CD8-positive, alpha-beta memory T cell (primary cell): Measurements from ENCODE around the gene ANKRD42. TPM values are rescaled to one million over a fixed set of nuclear protein-coding genes. Genes with fewer than 3 reads are reported as not detected.
A peak's percentile ranks its signal among the peaks of the same experiment; 100 is the strongest.

ENCODE experiments used
- CTCF ChIA-PET: fragments of 350-600 bp; sonication (Branson Sonifier 250); formaldehyde crosslinking; loops from one replicate; lab custom pipeline; 2021; ENCODE audit warnings: antibody characterized with exemption; lab: Charles Lee
- POLR2A ChIA-PET: fragments of 350-600 bp; sonication (Branson Sonifier 250); formaldehyde crosslinking; loops from one replicate; lab custom pipeline; 2021; ENCODE audit warnings: antibody characterized with exemption; lab: Charles Lee
- DNase-seq, 5 donors: peaks; one replicate each; pipeline versions ENCODE4 v3.0.0 to v3.0.0-alpha.2; 2020 to 2022; ENCODE audit warnings: mixed read lengths in 1 of 5
- H3K27ac ChIP-seq: one replicate; pipeline ENCODE4 v1.7.0; 2013; ENCODE audit warnings: low read depth, mild to moderate bottlenecking, low read length, moderate library complexity
- H3K27me3 ChIP-seq: 2 replicates; pipeline ENCODE4 v1.7.0; 2013; ENCODE audit warnings: low read length, mild to moderate bottlenecking; ENCODE audit not compliant: insufficient read depth, poor library complexity, severe bottlenecking
- H3K36me3 ChIP-seq: 2 replicates; pipeline ENCODE4 v1.7.0; 2013; ENCODE audit warnings: mild to moderate bottlenecking, low read length, moderate library complexity; ENCODE audit not compliant: insufficient read depth
- H3K4me1 ChIP-seq: 2 replicates; pipeline ENCODE4 v1.7.0; 2013; ENCODE audit warnings: mild to moderate bottlenecking, low read length, moderate library complexity; ENCODE audit not compliant: insufficient read depth
- H3K4me3 ChIP-seq: 2 replicates; pipeline ENCODE4 v1.7.0; 2013; ENCODE audit warnings: mild to moderate bottlenecking, low read length
- H3K9me3 ChIP-seq: 2 replicates; pipeline ENCODE4 v1.7.0; 2013; ENCODE audit warnings: mild to moderate bottlenecking, low read length
- H3K27ac Mint-ChIP-seq, 8 donors: one replicate each; pipeline ENCODE4 v1.8.0; 2020 to 2021; ENCODE audit warnings: mixed read lengths in 8 of 8, mild to moderate bottlenecking in 6 of 8, inconsistent platforms in 3 of 8, moderate library complexity in 3 of 8
- H3K27me3 Mint-ChIP-seq, 2 donors: one replicate each; pipeline ENCODE4 v1.8.0; 2020 to 2021; ENCODE audit warnings: mixed read lengths in 2 of 2, mild to moderate bottlenecking in 1 of 2, moderate library complexity in 1 of 2
- H3K36me3 Mint-ChIP-seq, 3 donors: one replicate each; pipeline ENCODE4 v1.8.0; 2020 to 2021; ENCODE audit warnings: mixed read lengths in 3 of 3, inconsistent platforms in 1 of 3, mild to moderate bottlenecking in 1 of 3
- H3K4me1 Mint-ChIP-seq, 3 donors: one replicate each; pipeline ENCODE4 v1.8.0; 2020 to 2021; ENCODE audit warnings: mixed read lengths in 3 of 3, inconsistent platforms in 1 of 3, mild to moderate bottlenecking in 1 of 3
- H3K4me3 Mint-ChIP-seq, 7 donors: one replicate each; pipeline ENCODE4 v1.8.0; 2020 to 2021; ENCODE audit warnings: mixed read lengths in 7 of 7, mild to moderate bottlenecking in 6 of 7, moderate library complexity in 4 of 7, inconsistent platforms in 2 of 7
- H3K9me3 Mint-ChIP-seq, 5 donors: one replicate each; pipeline ENCODE4 v1.8.0; 2020 to 2022; ENCODE audit warnings: mixed read lengths in 5 of 5, mild to moderate bottlenecking in 3 of 5, moderate library complexity in 2 of 5, inconsistent platforms in 1 of 5
- polyA plus RNA-seq: library from polyadenylated mRNA; unstranded; fragments of 300-500 nt; fragmentation: Illumina TruSeq; gene quantifications from one replicate; pipeline ENCODE4 v1.2.3, GENCODE V29; 2021
- total RNA-seq, 2 experiments: library from RNA; stranded (reverse); gene quantifications; one replicate each; pipeline ENCODE4 v1.2.3, GENCODE V29; 2021

Gene ANKRD42
- total and polyA plus RNA-seq, 3 experiments from 2014 or later: 6.0 to 10.3 (median 9.7) TPM

GRCh38 chr11:83161610-83162199 lies 31.8 kb upstream of the ANKRD42 start:
- H3K36me3 ChIP-seq: peaks cover 11% of the 10 kb centered on the region
- no peaks in the 10 kb centered on the region for H3K9me3 ChIP-seq
- no peaks in the 10 kb centered on the region for H3K27me3 ChIP-seq
- peaks cover 14 to 74% (median 20%) of the 10 kb centered on the region in 3 donors for H3K36me3 Mint-ChIP-seq
- H3K4me1 ChIP-seq: peaks cover 43% of the 10 kb centered on the region
- H3K27ac Mint-ChIP-seq: peak overlapping the region; percentile 79 to 100 (median 90)
- no peak for DNase-seq
- H3K9me3 Mint-ChIP-seq: peaks cover 0 to 2% (median 0%) of the 10 kb centered on the region in 5 donors
- peak overlapping the region; percentile 75 to 100 (median 98) for H3K4me3 Mint-ChIP-seq
- CTCF ChIA-PET: interaction anchor here (1.8 kb wide), 1 partner anchor 11 kb away, joined by 6 read pairs; no protein-coding TSS in a partner anchor
- H3K4me3 ChIP-seq: peak overlapping the region; percentile 9
- no peak overlapping the region for H3K27ac ChIP-seq
- POLR2A ChIA-PET: interaction anchor here (0.9 to 1.0 kb wide), 3 partner anchors 32 to 260 kb away, joined by 3 to 4 read pairs (median 3); partner anchors contain the start of genes CCDC90B and DDIAS
- H3K27me3 Mint-ChIP-seq: peaks cover 0 to 6% of the 10 kb centered on the region in 2 donors
- peaks cover 62 to 75% (median 71%) of the 10 kb centered on the region in 3 donors for H3K4me1 Mint-ChIP-seq

DNA sequence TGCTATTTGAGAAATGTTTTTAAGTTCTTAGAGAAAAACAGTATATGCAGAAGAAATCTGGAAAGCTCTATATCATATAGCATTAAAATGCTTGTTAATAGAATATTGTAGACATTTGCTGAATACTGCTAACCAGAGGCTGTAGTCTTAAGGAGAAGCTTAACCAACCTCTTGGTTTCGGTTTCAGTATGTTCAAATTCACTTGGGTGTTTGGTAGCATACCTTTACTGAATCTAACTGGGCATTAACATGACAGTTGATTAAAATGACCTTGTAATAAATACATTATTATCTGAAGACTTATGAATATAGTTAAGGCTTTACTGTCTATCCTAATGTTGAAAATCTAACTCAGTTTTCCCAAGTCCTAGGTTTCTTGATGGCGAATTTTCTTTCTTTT lies 31.1 kb upstream of the ANKRD42 start:
- Mint-ChIP-seq H3K4me3 (peak overlapping the region; percentile 75 to 100 (median 98)), H3K27me3 (peaks cover 0 to 3% of the 10 kb centered on the region in 2 donors), H3K36me3 (peaks cover 14 to 74% (median 21%) of the 10 kb centered on the region in 3 donors), H3K9me3 (no peaks in the 10 kb centered on the region), H3K4me1 (peaks cover 67 to 80% (median 78%) of the 10 kb centered on the region in 3 donors), H3K27ac (peak overlapping the region; percentile 81 to 100 (median 90))
- Histone ChIP-seq H3K27me3 (no peaks in the 10 kb centered on the region), H3K4me3 (peak overlapping the region; percentile 9), H3K27ac (no peak overlapping the region), H3K4me1 (peaks cover 43% of the 10 kb centered on the region), H3K9me3 (no peaks in the 10 kb centered on the region), H3K36me3 (peaks cover 16% of the 10 kb centered on the region)
- peak in 2 of 5 donors; percentile 28 to 34 for DNase-seq
- POLR2A ChIA-PET: interaction anchor here (0.5 to 1.0 kb wide), 2 partner anchors 21 to 261 kb away, joined by 3 to 4 read pairs; partner anchors contain the start of gene DDIAS
- CTCF ChIA-PET: no interaction called here

- no peak for DNase-seq
- H3K9me3 Mint-ChIP-seq: no peaks in the 10 kb centered on the region
- peaks cover 83 to 97% (median 94%) of the 10 kb centered on the region in 3 donors for H3K4me1 Mint-ChIP-seq
- CTCF ChIA-PET: no interaction called here
- H3K9me3 ChIP-seq: no peaks in the 10 kb centered on the region
- POLR2A ChIA-PET: interaction anchor here (2.0 kb wide), 1 partner anchor 9 kb away, joined by 8 read pairs; the partner anchor contains the start of gene PCF11
- H3K27me3 ChIP-seq: no peaks in the 10 kb centered on the region
- H3K36me3 ChIP-seq: peaks cover 41% of the 10 kb centered on the region
- peaks cover 25 to 78% (median 33%) of the 10 kb centered on the region in 3 donors for H3K36me3 Mint-ChIP-seq
- peak overlapping the region in 7 of 8 donors; percentile 34 to 80 (median 50) for H3K27ac Mint-ChIP-seq
- H3K27me3 Mint-ChIP-seq: no peaks in the 10 kb centered on the region
- peak overlapping the region in 2 of 7 donors; percentile 3 to 8 for H3K4me3 Mint-ChIP-seq
- no peak overlapping the region for H3K27ac ChIP-seq
- no peak overlapping the region for H3K4me3 ChIP-seq
- peaks cover 70% of the 10 kb centered on the region for H3K4me1 ChIP-seq
Measured at GRCh38 chr11:83166193-83166866, 27.2 kb upstream of the ANKRD42 start.

DNA sequence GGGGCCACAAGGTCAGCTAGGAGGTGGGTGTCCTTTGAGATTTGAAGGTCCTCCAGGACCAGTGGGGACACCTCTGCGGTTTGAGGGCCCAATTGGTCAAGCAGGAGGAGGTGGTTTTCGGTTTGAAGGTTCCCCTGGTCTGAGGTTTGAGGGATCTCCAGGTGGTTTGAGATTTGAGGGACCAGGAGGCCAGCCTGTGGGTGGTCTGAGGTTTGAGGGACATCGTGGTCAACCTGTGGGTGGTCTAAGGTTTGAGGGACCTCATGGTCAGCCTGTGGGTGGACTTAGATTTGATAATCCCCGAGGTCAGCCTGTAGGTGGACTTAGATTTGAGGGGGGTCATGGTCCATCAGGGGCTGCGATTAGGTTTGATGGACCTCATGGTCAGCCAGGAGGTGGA lies 24.8 kb upstream of the ANKRD42 start:
- peak overlapping the region in 6 of 8 donors; percentile 27 to 86 (median 47) for H3K27ac Mint-ChIP-seq
- H3K27me3 ChIP-seq: no peaks in the 10 kb centered on the region
- H3K27me3 Mint-ChIP-seq: no peaks in the 10 kb centered on the region
- H3K9me3 Mint-ChIP-seq: no peaks in the 10 kb centered on the region
- no peaks in the 10 kb centered on the region for H3K9me3 ChIP-seq
- no peak overlapping the region for H3K4me3 ChIP-seq
- POLR2A ChIA-PET: interaction anchor here (0.6 to 1.5 kb wide), 3 partner anchors 8 to 94 kb away, joined by 3 to 5 read pairs (median 4); no protein-coding TSS in a partner anchor
- H3K27ac ChIP-seq: no peak overlapping the region
- H3K36me3 Mint-ChIP-seq: peaks cover 28 to 89% (median 38%) of the 10 kb centered on the region in 3 donors
- H3K4me3 Mint-ChIP-seq: peak overlapping the region in 4 of 7 donors; percentile 28 to 49 (median 35)
- DNase-seq: no peak
- peaks cover 42% of the 10 kb centered on the region for H3K36me3 ChIP-seq
- peaks cover 82 to 97% (median 94%) of the 10 kb centered on the region in 3 donors for H3K4me1 Mint-ChIP-seq
- CTCF ChIA-PET: no interaction called here
- H3K4me1 ChIP-seq: peaks cover 72% of the 10 kb centered on the region

DNA sequence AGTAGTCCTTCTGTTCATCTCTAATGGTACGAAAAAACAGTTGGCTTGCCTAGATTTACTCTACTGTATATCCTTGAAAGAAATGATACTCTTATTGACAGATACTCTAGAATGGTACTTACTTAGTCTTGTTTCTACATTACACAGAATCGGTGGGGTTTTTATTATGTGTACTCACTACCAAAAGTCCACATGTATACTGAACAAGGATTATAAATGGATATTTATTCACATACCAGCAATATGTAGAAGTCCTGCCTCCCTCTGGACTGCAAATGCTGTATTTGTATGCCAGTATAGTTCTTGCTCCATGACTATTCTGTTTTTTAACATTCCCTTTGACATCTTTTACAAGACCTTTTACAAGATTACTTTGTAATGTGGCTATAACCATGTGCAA lies 22.6 kb upstream of the ANKRD42 start:
- Histone ChIP-seq H3K4me3 (peak overlapping the region; percentile 26), H3K9me3 (no peaks in the 10 kb centered on the region), H3K4me1 (peaks cover 89% of the 10 kb centered on the region), H3K27ac (no peak overlapping the region), H3K36me3 (peaks cover 55% of the 10 kb centered on the region), H3K27me3 (no peaks in the 10 kb centered on the region)
- ChIA-PET CTCF (no interaction called here), POLR2A (no interaction called here)
- H3K27me3 Mint-ChIP-seq: no peaks in the 10 kb centered on the region
- peak overlapping the region in 6 of 8 donors; percentile 47 to 83 (median 68) for H3K27ac Mint-ChIP-seq
- peaks cover 25 to 89% (median 32%) of the 10 kb centered on the region in 3 donors for H3K36me3 Mint-ChIP-seq
- H3K4me1 Mint-ChIP-seq: peaks cover 82 to 97% (median 95%) of the 10 kb centered on the region in 3 donors
- no peaks in the 10 kb centered on the region for H3K9me3 Mint-ChIP-seq
- no peak for DNase-seq
- peak overlapping the region; percentile 71 to 86 (median 76) for H3K4me3 Mint-ChIP-seq

DNA sequence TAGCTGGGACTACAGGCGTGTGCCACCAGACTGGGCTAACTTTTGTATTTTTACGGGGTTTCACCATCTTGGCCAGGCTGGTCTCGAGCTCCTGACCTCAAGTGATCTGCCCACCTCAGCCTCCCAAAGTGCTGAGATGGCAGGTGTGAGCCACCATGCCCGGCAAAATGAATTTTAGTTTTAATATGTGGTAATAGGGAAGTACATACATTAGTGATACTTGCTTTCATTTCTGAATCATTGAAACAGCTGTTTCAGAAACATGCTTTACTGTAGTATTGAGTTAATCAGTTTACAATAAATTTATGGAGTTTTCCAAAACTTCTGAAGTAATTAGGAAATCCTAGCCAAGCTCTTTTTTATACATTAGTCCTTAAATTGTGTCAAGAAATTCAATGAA lies 21.0 kb upstream of the ANKRD42 start:
- no peak overlapping the region for H3K4me3 ChIP-seq
- H3K36me3 ChIP-seq: peaks cover 52% of the 10 kb centered on the region
- peaks cover 23 to 90% (median 25%) of the 10 kb centered on the region in 3 donors for H3K36me3 Mint-ChIP-seq
- no peak for DNase-seq
- H3K27me3 ChIP-seq: no peaks in the 10 kb centered on the region
- H3K9me3 Mint-ChIP-seq: no peaks in the 10 kb centered on the region
- POLR2A ChIA-PET: interaction anchor here (0.7 to 2.3 kb wide), 3 partner anchors 15 to 100 kb away, joined by 5 to 7 read pairs (median 7); partner anchors contain the start of genes ANKRD42 and PCF11
- H3K4me1 ChIP-seq: peaks cover 87% of the 10 kb centered on the region
- peak overlapping the region in 6 of 7 donors; percentile 58 to 82 (median 72) for H3K4me3 Mint-ChIP-seq
- no peaks in the 10 kb centered on the region for H3K27me3 Mint-ChIP-seq
- CTCF ChIA-PET: interaction anchor here (1.4 to 1.7 kb wide), 2 partner anchors 12 to 19 kb away, joined by 3 to 6 read pairs; no protein-coding TSS in a partner anchor
- peak overlapping the region in 2 of 8 donors; percentile 15 to 47 for H3K27ac Mint-ChIP-seq
- H3K27ac ChIP-seq: no peak overlapping the region
- H3K9me3 ChIP-seq: no peaks in the 10 kb centered on the region
- peaks cover 81 to 97% (median 97%) of the 10 kb centered on the region in 3 donors for H3K4me1 Mint-ChIP-seq

DNA sequence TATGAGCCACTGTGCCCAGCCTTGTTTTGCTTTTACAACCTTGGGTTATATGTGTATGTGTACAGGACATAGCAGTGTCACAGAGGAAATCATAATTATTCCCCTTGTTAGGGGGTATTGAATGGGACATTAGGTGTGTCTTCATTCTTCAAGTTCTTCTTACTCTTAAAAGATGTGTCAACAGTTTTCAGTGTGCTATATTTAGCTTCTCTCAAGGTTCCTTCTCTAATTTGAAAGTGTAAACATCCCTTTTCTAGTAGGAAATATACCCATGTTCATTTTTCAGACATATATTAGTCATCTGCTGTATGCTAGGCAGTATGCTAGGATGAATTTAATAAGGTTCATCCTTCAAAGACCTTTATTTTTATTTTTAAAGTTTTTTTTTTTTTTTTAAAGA lies 19.5 kb upstream of the ANKRD42 start:
- ChIA-PET CTCF (interaction anchor here (0.6 kb wide), 1 partner anchor 246 kb away, joined by 4 read pairs; no protein-coding TSS in a partner anchor), POLR2A (interaction anchor here (2.1 to 2.3 kb wide), 2 partner anchors 17 to 19 kb away, joined by 5 to 7 read pairs; partner anchors contain the start of genes ANKRD42 and PCF11)
- Histone ChIP-seq H3K4me1 (peaks cover 74% of the 10 kb centered on the region), H3K36me3 (peaks cover 45% of the 10 kb centered on the region), H3K4me3 (no peak overlapping the region), H3K9me3 (no peaks in the 10 kb centered on the region), H3K27ac (no peak overlapping the region), H3K27me3 (no peaks in the 10 kb centered on the region)
- Mint-ChIP-seq H3K9me3 (no peaks in the 10 kb centered on the region), H3K4me3 (peak overlapping the region; percentile 16 to 73 (median 29)), H3K4me1 (peaks cover 67 to 84% (median 84%) of the 10 kb centered on the region in 3 donors), H3K27me3 (no peaks in the 10 kb centered on the region), H3K36me3 (peaks cover 13 to 86% (median 17%) of the 10 kb centered on the region in 3 donors), H3K27ac (peak overlapping the region in 5 of 8 donors; percentile 17 to 68 (median 60))
- DNase-seq: no peak
